ENCODE data around the gene SUMF1.

The SUMF1 gene

DNA sequence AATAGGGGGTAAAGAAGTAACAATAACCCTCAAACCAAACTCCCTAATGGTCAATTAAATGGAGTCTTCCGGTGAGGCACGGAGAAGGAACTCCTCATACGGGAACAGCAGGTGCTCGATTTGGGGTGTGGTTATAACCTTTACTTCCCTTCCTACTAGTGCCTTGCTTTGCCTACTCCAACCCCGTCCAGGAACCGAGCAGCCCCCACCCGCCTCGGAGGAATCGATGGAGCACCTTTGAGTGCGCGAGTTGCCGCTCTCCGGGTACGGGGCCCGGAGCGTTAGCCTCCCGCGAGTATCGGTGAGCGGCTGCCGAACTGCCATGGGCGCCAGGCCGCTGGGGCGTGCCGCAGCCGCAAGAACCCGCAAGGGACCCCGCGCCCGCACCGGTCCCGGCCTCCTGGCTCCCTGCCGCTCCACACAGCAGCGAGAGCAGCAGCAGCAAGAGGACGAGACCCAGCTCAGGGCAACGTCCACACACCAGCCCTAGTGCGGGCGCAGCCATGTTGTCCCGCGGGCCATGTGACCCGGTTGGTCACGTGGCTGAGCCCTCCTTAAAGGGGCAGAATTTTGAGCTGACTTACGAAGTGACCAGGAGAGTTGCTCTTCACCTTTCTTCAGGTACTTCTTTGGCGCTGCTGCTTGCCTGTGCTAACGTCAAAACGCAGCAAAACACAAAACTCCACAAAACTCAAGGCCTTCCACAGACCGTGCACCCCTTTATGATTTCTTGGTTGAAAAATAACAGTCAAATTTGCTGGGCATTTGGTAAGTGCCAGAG, at the start of gene SUMF1:
SUMF1 (minus strand) TSS at position 529 of the 781 bp plus-strand sequence; CDS start at position 505, 24 bp downstream.
- peak; percentile 53 for DNase-seq (ENCODE audit: low read depth)

DNA sequence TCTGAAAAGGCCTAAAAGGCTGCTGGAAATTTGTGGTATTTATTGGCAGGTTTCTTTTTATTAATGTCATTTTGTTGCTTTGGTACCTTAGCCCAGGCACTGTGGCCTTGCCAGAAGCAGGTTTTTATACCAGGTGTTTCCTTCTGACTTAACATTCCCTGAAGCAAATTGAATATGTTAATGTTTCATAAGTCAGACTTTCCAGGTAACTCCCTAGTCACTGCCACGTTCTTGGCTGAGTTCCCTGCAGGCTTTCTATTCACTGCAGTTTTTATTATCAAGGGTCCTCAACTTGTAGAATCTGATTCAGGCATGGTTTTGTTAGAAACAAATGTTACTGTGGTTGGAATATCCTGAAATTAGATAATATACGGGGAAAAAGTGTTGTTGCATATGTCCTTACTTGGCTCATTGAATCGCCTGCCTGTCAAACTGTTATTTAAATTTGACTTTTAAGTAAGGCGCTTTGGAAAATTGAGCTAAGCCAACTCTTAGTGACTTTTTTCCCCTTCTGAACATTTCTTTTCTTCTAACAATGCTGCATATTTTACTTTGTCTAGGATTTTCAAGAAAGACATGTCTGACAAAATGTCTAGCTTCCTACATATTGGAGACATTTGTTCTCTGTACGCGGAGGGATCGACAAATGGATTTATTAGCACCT, 49.0 kb upstream of the SUMF1 start:
- DNase-seq (ENCODE audit: low read depth): no peak

DNA sequence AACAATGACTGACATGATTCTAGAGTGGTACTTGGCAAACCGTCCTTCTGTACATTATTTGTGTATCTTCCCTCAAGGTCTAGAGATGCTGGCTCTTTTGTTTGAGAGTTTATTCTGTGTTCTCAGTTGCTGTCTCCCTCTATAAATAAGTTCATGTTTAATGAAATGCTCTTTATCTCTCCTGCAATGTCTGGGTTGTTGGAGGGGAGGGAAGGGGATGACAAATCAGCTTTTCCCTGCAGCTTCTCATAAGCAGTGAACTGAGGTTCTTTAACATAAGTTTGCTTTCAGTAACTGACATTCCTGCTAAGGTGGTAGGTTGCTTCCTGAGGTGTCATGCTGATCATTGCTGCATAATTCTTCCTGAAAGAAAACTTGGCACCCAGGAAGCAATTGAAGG, 47.8 kb upstream of the SUMF1 start:
- DNase-seq (ENCODE audit: low read depth): no peak

DNA sequence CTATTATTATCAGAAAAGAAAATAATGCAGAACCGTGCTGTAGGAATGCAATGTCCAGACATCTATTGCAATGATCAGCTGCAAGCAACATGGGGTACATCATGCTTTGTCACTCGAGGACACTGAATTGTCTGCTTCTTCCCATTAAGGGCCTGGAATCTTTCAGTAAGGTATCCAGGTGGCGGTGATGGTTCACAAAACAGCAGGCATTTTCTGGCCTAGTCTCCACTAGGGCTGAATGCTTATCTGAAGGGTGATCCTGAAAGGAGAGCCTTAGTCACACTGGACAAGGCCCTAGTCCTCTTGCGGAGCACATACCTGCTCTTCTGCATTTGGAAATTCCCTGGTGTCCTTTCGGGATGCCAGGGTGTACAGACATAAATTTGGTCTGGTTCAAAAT, 47.3 kb upstream of the SUMF1 start:
- no peak for DNase-seq (ENCODE audit: low read depth)

DNA sequence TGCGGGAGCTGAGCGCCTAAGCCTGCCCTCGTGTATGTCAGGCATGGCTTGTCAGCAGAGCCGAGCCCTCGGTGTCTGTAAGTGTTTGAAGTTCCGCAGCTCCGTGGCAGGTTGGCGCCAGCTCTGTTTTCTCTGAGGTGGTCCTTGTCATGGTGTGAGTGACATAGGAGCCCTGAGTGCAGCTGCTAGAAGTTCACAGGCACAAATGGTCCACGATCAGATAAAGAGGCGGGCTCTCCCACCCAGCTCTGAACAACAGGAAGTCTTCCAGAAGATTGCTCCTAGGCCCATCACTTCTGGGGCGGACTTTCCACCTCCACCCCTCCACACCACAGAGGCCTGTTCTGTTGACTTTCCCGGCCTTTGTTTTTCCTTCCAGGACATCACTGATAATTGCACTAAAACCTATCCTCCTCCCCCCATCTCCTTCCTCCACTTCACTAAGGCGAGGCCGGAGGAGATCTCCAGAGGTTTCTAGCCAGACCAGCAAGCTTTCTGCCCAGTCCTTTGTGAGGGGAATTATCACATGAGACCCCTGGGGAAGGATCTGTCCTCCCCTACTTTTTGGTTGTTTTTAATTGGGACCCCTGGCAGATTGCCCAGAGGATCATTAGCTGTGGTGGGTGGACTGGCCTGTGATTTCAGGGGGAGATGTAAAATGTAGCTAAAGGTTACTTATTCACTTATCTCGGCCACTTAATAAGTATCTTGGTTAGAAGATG, 46.0 kb upstream of the SUMF1 start:
- no peak for DNase-seq (ENCODE audit: low read depth)

DNA sequence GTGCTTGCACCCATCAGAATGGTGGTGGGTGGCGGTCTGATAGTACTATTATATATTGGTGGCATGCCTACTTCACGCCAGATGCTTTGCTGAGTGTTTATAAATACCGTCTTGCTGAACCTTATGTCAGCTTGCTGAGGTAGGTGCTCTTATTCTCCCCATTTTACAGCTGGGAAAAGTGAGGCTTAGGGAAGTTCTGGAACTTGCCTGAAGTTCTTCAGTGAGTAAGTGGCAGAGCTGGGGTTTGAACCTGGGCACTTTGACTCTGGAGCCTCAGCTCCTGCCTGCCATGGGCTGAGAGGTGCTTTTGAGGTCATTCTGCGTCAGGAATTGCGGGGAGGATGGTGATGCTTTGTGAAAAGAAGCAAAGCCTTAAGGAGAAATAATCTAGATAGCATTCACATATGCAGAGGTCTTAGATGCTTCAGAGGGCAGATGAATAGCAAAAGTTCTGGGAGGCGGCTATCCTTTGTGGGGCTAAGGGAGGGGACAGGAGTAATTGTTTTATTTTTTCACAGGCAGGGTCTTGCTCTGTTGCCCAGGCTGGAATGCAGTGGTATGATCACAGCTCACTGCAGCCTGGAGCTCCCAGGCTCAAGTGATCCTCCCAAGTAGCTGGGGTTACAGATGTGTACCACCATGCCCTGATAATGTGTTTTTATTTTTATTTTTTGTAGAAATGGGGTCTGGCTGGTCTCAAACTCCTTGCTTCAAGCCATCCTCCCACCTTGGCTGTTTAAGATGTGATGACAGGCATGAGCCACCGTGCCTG, 44.6 kb upstream of the SUMF1 start:
- DNase-seq (ENCODE audit: low read depth): no peak

DNA sequence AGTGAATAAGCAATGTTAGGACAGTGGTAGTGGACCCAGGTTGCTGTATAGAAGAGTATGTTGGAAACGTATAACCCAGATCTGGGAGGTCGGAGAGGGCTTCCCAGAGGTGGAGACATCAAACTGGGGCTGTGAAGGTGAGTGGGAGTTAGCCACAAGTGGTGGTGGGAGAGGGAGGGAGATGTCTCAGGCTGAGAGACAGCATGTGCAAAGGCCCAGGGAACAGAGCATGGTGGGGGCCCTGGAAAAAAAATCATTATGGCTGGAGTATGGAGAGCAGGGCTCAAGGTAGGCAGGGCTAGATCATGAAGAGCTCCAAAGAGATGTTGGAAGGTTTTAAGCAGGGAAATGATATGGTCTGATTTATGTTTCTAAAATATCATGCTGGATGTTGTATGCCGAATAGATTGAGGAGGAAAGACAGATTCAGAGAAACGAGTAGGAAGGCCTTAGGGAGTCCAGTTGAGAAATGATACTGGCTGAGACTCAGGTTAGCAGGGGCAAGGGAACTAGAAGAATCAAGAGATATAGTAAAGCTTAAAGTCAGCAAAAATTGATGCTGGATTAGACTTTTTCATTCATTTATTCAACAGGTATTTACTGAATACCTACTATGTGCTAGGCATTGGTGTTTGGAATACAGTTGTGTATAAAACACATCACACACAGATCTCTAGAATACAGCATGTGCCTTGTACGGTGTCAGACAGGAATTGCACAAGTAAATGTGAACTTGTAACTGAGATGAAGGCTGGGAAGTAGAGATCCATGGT, 43.1 kb upstream of the SUMF1 start:
- DNase-seq (ENCODE audit: low read depth): no peak

DNA sequence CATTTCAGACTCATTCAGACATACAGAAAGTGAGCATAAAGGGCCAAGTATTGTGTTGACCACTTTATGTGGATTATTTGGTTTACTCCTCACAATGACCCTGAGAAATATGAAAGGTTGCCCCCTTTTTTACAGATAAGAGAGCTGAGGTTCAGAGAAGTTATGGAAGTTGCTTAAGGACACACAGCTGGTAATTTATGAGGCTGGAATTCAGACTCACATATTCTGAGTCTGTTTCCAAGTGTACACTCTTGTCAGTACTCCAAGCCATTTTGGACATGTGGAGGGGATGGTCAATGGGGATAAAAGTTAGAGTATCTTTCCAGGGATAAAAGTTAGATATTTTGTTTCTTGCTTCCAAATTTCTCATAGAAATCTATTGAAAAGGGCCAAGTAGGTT, 42.0 kb upstream of the SUMF1 start:
- DNase-seq (ENCODE audit: low read depth): no peak

DNA sequence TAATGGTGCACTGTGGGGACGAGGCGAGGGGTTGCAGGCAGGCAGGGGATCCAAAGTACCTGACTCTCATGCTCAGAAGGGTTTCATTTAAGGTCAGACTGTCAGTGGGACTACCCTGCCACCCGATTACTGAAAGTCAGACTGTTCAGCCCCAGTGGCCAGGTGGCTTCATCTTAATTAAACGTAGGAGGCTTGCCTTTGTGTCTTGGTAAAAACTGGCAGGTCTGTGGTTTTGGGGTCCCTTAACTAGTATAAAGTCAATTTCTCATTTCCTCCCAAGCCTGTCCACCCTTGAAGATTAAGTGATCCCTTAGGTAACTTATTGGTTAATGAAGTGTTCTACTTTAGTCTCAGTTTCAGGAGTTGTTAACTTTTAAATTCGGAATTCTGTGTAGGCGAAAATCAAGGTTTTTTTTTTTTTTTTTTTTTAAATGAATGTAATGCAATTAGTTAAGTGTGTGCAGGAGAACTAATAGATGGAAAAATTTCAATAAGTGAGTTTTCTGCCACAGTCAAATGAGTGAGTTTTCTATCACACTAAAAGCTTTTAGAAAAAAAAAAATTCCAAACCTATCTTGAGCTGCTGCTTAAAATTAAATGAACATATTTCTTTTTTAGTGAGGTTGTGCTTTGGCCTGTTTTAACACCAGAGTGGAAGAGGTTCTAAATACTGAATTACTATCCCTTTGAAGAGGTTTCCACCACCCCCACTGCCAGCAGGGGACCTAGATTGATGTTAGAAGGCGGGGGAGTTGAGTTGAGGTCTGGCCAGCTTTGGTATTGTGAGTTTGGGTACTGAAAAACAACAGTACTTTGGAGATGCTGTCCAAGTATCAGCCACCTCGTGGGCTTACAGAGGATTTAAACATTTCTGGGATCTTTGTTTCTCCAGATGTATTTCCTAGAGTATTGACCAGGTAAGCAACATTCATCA, 41.2 kb upstream of the SUMF1 start:
- no peak for DNase-seq (ENCODE audit: low read depth)

DNA sequence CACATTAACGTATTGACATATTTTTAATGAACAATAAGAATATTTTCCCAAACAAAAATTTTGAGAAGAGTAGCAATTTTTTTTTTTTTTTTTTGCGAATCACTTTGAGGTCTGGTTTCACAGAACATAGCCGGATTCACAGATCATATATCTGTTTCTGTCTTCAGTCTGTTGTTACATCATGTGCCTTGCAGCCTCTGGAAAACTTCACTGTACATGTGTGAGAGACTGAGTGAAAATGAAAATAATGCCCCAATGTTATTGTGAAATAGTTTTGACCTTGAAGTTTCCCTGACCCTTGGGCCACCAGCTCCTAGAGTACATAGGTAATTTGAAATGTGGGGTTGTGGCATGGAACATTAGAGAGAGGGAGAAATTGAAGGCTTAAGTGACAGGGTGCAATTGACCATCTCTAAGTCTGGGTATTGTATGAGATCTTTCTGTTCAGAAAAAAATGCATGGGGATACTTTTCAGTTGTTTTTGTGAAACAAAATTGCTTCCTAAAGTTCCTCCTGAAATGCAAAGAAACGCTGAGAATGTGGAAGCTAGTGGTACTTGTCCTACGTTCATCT, 40.0 kb upstream of the SUMF1 start:
- DNase-seq (ENCODE audit: low read depth): no peak

DNA sequence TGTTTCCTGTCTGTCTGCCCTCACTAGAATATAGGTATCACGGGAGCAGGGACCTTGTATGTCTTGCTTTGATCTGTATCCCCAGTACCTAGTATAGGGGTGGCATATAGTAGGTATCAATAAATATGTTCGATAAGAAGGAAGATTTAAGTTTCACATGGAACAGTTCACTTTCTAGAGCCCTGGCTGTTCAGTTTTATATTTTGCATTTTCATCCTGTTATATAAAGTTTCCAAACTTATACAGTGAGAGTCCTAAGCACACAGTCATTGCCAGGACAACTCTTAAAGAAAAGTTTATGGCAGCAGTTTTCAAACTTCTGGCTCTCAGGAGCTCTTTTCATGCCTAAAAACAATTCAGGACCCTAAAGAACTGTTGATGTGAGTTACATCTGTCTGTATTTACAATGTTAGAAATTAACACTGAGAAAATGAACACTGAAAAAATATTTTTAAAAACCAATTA, 39.5 kb upstream of the SUMF1 start:
- no peak for DNase-seq (ENCODE audit: low read depth)

DNA sequence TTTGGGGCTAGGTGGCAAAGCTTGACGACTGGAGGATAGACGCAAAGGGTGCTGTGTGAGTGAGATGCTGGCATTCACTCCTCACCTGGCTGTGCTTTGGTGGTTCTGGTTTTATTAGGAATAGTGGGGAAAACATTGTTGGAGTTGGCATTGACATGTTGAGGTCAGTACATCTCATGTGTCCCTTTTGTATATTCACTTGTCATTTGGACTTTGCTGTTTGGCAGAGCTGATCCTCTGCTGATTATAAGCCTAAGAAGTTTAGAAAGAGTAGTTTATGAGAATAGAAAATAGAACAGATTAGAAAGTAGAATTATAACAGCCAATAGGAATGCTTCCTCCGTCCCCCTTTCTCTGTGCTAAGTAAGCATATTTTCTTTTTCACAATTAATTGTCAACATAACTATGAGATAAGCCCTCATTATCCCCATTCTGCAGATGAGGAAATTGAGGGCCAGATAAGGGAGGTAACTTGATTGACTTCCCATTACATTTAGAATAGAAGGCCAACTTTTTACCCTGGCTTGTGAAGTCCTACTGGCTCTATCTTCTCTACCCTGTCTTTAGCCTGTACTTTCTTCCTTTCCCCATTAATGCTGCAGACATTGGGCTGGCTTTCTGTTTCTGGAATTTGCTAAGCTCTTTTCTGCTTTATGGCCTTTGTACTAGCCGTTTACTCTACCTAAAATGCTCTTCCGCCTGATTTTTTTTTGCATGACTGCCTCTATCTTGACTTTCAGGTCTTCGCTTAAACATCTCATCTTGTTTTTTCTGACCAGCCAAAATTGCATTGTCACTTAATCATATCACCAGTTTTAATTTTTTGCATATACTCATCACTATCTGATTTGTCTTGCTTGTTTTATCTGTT, 38.9 kb upstream of the SUMF1 start:
- no peak for DNase-seq (ENCODE audit: low read depth)

DNA sequence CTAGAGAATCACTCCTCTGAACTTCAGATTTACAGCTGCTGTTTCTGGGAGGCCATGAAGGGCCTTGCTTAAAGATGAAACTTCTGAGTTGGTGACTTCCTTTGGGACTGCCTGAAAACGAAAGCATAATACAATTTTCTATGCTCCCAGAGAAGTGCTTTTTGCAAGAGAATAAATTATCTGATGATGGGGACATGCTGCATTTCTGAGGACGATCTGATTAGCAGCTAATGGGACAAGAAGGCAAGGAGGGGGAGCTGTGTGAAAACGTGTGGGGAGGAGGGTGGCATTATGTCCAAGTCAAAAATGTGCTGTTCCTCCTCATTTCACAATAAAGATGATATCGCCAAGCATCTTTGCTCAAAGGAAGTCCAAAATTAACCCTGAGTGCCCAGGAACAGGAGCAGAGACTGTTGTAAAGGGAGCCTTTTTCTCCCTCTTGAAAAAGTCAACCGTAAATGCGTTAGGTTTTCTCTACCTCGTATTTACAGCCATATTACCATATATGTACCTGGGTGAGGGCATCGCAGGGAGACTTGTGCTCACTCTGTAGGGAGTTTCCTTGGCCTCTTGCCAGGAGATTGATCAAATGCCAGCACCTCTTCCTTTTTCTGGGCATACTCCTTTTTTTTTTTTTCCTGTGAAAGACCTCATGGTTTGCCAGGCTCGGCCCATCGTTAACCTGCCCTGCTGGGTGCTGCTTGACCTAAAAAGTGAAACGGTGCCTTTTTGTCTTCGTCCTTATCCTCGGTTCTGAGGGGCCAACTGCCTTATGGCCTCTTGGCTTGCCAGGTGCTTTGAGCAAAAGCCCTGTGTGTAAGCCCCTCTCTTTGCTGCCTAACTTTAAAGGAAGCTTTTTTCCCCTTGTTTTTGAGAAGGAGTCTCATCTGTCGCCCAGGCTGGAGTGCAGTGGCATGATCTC, 37.5 kb upstream of the SUMF1 start:
- no peak for DNase-seq (ENCODE audit: low read depth)

DNA sequence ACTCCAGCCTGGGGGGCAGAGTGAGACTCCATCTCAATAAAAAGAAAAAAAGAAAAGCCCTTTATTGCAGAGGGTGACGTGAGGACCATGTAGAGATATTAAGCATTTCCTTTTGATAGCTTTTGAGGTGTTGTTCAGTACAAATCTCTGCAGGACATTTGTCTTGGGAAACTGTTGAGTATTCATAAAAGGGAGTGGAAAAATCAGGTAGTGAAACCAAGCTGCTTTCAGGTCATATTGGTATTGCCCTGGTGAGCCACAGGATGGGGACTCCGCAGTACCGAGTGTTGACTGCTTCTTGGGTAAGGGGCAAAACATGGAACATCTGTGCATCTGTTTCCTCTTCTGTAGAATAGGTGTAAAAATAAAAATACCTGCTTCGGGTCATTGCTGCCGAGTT, 36.0 kb upstream of the SUMF1 start:
- no peak for DNase-seq (ENCODE audit: low read depth)

DNA sequence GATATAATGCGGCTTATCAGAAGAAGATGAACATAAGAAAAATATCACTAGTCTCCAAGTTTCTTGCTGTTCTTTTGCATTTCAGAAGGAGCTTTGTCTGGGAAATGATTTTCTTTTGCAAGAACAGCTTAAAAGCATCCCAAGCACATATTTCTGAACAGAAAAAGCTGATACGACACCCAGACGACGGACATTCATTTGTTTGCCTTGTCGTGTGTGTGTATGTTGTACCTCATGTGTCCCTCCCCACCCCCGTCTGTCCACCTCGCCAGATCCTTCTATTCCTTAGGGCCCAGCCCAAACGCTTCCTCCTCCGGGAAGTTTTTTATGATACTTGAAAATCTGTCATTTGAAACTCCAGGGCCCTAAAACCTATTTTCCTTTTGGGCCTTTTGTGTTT, 34.9 kb upstream of the SUMF1 start:
- no peak for DNase-seq (ENCODE audit: low read depth)

DNA sequence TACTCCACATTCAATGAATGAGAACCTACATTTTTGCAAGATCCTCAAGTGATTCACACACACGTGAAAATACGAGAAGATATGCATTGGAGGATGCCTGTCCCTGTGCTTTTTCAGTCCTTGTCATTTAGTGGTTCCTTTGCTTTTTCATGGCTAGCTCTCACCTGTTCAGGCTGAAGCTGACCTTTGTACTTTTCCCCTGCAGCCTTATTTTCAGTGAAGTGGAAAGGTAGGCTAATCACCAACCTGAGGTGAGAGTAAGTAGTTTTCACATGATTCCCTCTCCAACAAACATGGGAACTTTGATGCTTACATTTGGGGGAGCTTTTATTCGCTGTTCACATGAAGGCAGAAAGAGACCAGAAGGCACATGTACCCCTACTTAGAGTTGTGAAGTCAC, 34.4 kb upstream of the SUMF1 start:
- DNase-seq (ENCODE audit: low read depth): no peak

DNA sequence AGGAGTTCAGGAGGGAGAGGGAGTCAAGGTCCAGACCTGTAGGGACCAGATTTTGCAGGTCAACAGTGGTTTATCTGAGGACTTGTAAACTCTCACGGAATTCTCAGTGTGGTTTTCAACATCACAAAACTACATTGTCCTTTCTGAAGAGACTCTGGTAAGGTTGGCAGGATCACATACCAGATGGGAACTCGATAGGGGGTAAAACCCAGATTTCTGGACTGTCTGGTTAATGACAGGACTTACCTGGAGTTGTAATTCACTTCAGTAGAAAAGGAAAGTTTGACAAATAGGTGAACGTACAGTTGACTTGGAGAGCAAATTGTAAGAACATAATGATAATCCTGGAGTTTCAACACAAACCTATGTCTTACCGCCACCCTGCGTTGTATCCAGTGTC, 31.4 kb upstream of the SUMF1 start:
- no peak for DNase-seq (ENCODE audit: low read depth)

DNA sequence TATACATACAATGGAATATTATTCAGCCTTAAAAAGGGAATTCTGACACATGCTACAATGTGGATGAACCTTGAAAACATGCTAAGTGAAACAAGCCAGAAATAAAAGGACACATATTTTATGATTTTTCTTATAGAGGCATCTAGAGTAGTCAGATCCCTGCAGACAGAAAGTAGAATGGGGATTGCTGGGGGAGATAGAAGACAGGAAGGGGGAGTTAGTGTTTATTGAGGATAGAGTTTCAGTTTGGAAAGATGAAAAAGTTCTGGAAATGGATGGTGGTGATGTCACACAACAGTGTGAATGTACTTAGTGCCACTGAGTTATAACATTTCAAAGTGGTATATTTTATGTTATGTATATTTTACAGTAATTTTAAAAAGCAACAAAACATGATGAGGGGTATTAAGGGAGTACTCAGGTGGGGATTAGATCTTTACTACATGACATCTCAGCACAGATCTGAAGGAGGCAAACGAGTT, 30.8 kb upstream of the SUMF1 start:
- no peak for DNase-seq (ENCODE audit: low read depth)

Data from stimulated activated CD4-positive, alpha-beta T cell treated with anti-CD3 and anti-CD28 coated beads, Interleukin-2, amount 100 ng/mL, for 4 hours (primary cell).